BE2C (cell line): ENCODE results near the gene PROZ.
A peak's percentile ranks its signal among the peaks of the same experiment; 100 is the strongest.

Source experiments
- DNase-seq: peaks from one replicate; pipeline ENCODE4 v3.0.0-alpha.2; 2020
- H3K27me3 ChIP-seq: fragments of 250-450 bp; sonication (Bioruptor Pico); 2 replicates; pipeline ENCODE4 v1.5.1; 2020; ENCODE audit warnings: mild to moderate bottlenecking
- H3K36me3 ChIP-seq: fragments of 250-450 bp; sonication (Bioruptor Pico); 2 replicates; pipeline ENCODE4 v1.5.1; 2020; ENCODE audit warnings: mild to moderate bottlenecking
- H3K4me1 ChIP-seq: fragments of 250-450 bp; sonication (Bioruptor Pico); 2 replicates; pipeline ENCODE4 v1.5.1; 2020
- H3K4me3 ChIP-seq: 2 replicates; pipeline ENCODE4 v1.5.1; 2011; ENCODE audit warnings: low read depth, low read length
- H3K9me3 ChIP-seq: fragments of 250-450 bp; sonication (Bioruptor Pico); 2 replicates; pipeline ENCODE4 v1.5.1; 2020
- CTCF ChIP-seq: IDR thresholded peaks from 2 replicates; pipeline ENCODE4 v1.5.1; 2012; ENCODE audit warnings: mild to moderate bottlenecking, low read depth, low read length

The PROZ gene

GRCh38 chr13:113112893-113113845, 45.3 kb upstream of the PROZ start:
- Histone ChIP-seq H3K4me3 (no peak overlapping the region), H3K4me1 (no peaks in the 10 kb centered on the region), H3K9me3 (peaks cover 7% of the 10 kb centered on the region), H3K27me3 (peaks cover 20% of the 10 kb centered on the region), H3K36me3 (no peaks in the 10 kb centered on the region)
- no peak for TF ChIP-seq CTCF
- no peak for DNase-seq

GRCh38 chr13:113113846-113114271, 44.6 kb upstream of the PROZ start:
- TF ChIP-seq CTCF: no peak
- peaks cover 20% of the 10 kb centered on the region for H3K27me3 ChIP-seq
- no peaks in the 10 kb centered on the region for H3K4me1 ChIP-seq
- peaks cover 7% of the 10 kb centered on the region for H3K9me3 ChIP-seq
- H3K36me3 ChIP-seq: no peaks in the 10 kb centered on the region
- no peak for DNase-seq
- no peak overlapping the region for H3K4me3 ChIP-seq

- H3K4me1 ChIP-seq: no peaks in the 10 kb centered on the region
Measured at GRCh38 chr13:113114511-113115362, 43.7 kb upstream of the PROZ start.

GRCh38 chr13:113115363-113116205, 42.9 kb upstream of the PROZ start:
- TF ChIP-seq CTCF: no peak
- peaks cover 3% of the 10 kb centered on the region for H3K9me3 ChIP-seq
- no peaks in the 10 kb centered on the region for H3K4me1 ChIP-seq
- H3K36me3 ChIP-seq: no peaks in the 10 kb centered on the region
- H3K27me3 ChIP-seq: peaks cover 5% of the 10 kb centered on the region
- H3K4me3 ChIP-seq: no peak overlapping the region
- no peak for DNase-seq

More at GRCh38 chr13:113114511-113115362, 43.7 kb upstream of the PROZ start:
- H3K27me3 ChIP-seq: peaks cover 14% of the 10 kb centered on the region
- TF ChIP-seq CTCF: no peak
- H3K36me3 ChIP-seq: no peaks in the 10 kb centered on the region
- H3K4me3 ChIP-seq: no peak overlapping the region
- DNase-seq: peak; percentile 4
- peaks cover 7% of the 10 kb centered on the region for H3K9me3 ChIP-seq

GRCh38 chr13:113116206-113116800, 42.1 kb upstream of the PROZ start:
- Histone ChIP-seq H3K4me1 (no peaks in the 10 kb centered on the region), H3K9me3 (no peaks in the 10 kb centered on the region), H3K27me3 (no peaks in the 10 kb centered on the region; the same call in 1 of the 2 replicates), H3K36me3 (no peaks in the 10 kb centered on the region), H3K4me3 (no peak overlapping the region)
- TF ChIP-seq CTCF: no peak
- no peak for DNase-seq
